PFSK-1 (cell line): ENCODE data around the gene ANO4.

Source experiments
- FOXP2 ChIP-seq: optimal IDR thresholded peaks from 2 replicates; pipeline ENCODE3; 2011; ENCODE audit warnings: borderline replicate concordance, control low read depth, inconsistent platforms; ENCODE audit not compliant: insufficient read depth; ENCODE audit errors: extremely low read length, extremely low read depth
- POLR2AphosphoS5 ChIP-seq: IDR thresholded peaks from 2 replicates; pipeline ENCODE4 v1.6.1; 2012; ENCODE audit warnings: low read depth, mild to moderate bottlenecking, control low read depth, low read length, moderate library complexity
- REST ChIP-seq, 2 experiments: IDR thresholded peaks; 2 replicates each; pipeline versions ENCODE4 v1.6.1 to v1.8.0; 2011 to 2012; ENCODE audit warnings: low read depth in 2 of 2, low read length in 2 of 2, control low read depth in 1 of 2, inconsistent platforms in 1 of 2, mild to moderate bottlenecking in 1 of 2, moderate library complexity in 1 of 2; ENCODE audit not compliant: insufficient read depth in 1 of 2
- SIN3A ChIP-seq: IDR thresholded peaks from 2 replicates; pipeline ENCODE4 v1.6.1; 2012; ENCODE audit warnings: mild to moderate bottlenecking, low read length, moderate library complexity, borderline replicate concordance; ENCODE audit not compliant: insufficient read depth
- TAF1 ChIP-seq: IDR thresholded peaks from 2 replicates; pipeline ENCODE4 v1.6.1; 2012; ENCODE audit warnings: low read length, control low read depth, borderline replicate concordance; ENCODE audit not compliant: insufficient read depth

Gene ANO4

GRCh38 chr12:100932571-100932970 lies 138.0 kb downstream of the ANO4 start:
- no peak for TF ChIP-seq TAF1
- no peak for TF ChIP-seq POLR2AphosphoS5
- no peak for TF ChIP-seq SIN3A
- TF ChIP-seq FOXP2, result no peak
- no peak for TF ChIP-seq REST (IDR thresholded peaks at IDR 0.05; ENCODE audit: insufficient read depth in 1 of 2, low read depth in 2 of 2, low read length in 2 of 2)

- no peak for TF ChIP-seq SIN3A
- no peak for TF ChIP-seq FOXP2
These were observed 141.4 kb downstream of the ANO4 start for GRCh38 chr12:100935929-100936328.

GRCh38 chr12:100936661-100937060 lies 142.1 kb downstream of the ANO4 start:
- no peak for TF ChIP-seq SIN3A
- no peak for TF ChIP-seq FOXP2
- no peak for TF ChIP-seq POLR2AphosphoS5
- no peak for TF ChIP-seq REST (IDR thresholded peaks at IDR 0.05; ENCODE audit: insufficient read depth in 1 of 2, low read depth in 2 of 2, low read length in 2 of 2)
- TF ChIP-seq TAF1, result no peak

GRCh38 chr12:100940503-100940902 lies 145.9 kb downstream of the ANO4 start:
- TF ChIP-seq REST (IDR thresholded peaks at IDR 0.05; ENCODE audit: insufficient read depth in 1 of 2, low read depth in 2 of 2, low read length in 2 of 2) (no peak), SIN3A (no peak), TAF1 (no peak), POLR2AphosphoS5 (no peak), FOXP2 (no peak)

GRCh38 chr12:100942984-100943749 lies 148.6 kb downstream of the ANO4 start:
- TF ChIP-seq FOXP2 (no peak), SIN3A (no peak), POLR2AphosphoS5 (no peak), REST (IDR thresholded peaks at IDR 0.05; ENCODE audit: insufficient read depth in 1 of 2, low read depth in 2 of 2, low read length in 2 of 2) (no peak), TAF1 (no peak)
